SK-N-MC (cell line): Measurements from ENCODE around the gene ADSS2.

Experiments
- EZH2 ChIP-seq: fragments of 200-600 bp; sonication (generic); IDR thresholded peaks from one replicate; pipeline ENCODE4 v1.6.1; 2017; ENCODE audit warnings: antibody characterized with exemption
- POLR2AphosphoS5 ChIP-seq: IDR thresholded peaks from 2 replicates; pipeline ENCODE4 v1.6.1; 2012; ENCODE audit warnings: mild to moderate bottlenecking, low read depth, low read length, borderline replicate concordance

DNA sequence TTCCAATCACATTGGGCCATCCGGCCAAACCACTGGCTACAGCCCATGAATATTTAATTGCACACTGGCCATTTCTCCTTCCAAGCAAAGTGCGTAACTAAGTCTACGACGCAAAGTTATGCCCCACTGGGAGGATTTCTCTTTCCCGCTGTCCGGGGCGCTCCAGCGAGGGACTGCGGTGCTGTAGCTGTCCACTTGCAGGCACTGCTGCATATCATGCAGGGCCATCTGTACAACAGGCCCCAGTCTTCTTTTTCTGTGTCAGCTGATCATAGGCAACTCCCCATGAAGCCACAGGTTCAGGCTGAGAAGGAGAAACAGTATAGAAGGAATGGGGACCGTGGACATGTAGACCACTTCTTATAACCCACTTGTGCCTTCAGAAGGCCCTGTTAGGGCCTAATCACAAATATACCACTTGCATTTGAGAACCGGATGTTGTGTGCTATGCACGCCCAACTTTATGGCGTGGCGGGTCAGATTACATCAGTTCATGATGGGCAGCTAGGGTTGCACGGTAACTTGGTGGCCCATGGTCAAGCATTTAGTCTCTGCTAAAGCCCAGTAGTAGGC is 58.0 kb downstream of the ADSS2 start:
- TF ChIP-seq EZH2 (no peak), POLR2AphosphoS5 (no peak)
